T-helper 2 cell (primary cell): ENCODE results near the gene ATG4B.
A peak's percentile ranks its signal among the peaks of the same experiment; 100 is the strongest.

Experiments used
- DNase-seq, 5 experiments: peaks; one replicate each; pipeline versions ENCODE4 v3.0.0 to v3.0.0-alpha.2; 2012 to 2022

The ATG4B gene

DNA sequence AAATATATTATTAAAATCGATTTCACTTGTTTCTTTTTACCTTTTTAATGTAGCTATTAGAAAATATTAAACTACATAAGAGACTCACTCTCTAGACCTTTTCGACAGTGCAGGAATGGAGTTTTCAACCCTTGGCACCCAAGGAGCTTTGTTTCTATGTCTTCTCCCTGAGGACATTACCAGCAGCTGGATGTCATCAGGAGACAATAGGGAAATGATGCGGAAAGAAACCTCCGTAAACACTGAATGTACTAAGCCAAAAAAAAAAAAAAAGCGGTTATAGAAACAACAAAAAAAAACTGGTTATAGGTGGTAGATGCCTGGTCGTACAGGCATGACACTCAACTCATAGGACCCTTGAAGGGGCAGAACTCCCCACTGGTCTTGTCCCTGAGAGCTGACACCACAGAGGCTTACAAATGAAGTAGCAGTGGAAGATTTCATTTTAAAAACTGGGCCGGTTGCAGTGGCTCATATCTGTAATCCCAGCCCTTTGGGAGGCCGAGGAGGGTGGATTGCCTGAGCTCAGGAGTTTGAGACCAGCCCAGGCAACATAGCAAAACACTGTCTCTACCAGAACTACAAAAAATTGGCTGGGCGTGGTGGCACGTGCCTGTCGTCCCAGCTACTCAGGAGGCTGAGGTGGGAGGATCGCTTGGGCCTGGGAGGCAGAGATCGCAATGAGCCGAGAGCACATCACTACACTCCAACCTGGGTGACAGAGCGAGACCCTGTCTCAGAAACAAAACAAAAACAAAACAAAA lies 24.3 kb upstream of the ATG4B start:
- no peak for DNase-seq

- no peak for DNase-seq
These were observed 22.5 kb upstream of the ATG4B start for GRCh38 chr2:241615041-241615440.

GRCh38 chr2:241615522-241616052 lies 21.9 kb upstream of the ATG4B start:
- DNase-seq, result no peak

DNA sequence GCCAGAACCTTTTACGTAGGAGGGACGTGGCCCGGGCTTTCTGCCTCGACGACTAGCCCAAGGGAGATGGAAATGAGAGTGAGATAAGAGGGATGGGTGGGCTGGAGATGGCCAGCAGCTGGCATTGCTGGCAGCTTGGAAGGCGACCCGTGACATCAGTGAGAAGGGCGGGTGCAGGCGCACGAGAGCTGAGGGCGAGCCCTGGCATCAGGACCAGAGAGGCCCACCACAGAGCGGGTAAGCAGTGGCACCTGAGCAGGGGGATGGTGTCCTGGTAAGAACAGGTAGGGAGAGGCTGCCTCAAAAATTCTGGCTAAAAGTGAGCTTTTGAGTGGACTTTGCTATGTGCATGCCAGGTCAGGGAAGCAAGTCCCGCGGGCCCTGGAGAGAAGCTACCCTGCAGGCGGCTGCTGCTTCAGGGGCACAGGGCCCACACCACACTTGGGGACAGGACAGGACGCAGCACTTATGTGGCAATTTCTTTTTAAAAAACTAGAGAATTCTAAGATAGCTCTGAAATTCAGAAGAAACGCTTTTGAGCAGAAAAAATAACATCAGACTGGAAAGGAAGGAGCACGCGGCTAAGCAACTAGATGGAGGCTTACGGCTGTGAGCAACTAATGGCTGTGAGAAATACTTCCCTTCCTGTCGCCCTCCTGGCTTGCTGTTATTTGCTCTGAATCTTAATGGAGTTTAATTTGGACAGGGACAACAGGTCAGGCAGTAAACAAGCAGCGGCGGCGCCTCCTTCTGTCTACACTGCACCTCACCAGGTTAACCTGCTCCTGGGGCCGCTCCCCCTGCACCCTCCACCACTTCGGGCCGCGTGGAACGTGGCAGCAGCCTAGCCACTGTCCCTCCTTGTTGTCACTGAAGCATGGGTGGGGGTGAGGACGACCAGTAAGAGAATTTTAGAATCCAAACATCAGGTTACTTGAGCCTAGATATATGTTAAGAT lies 21.0 kb upstream of the ATG4B start:
- no peak for DNase-seq

GRCh38 chr2:241617431-241618154 lies 19.9 kb upstream of the ATG4B start:
- DNase-seq, result peak in 2 of 5 experiments; percentile 38 to 78

- peak in 1 of 5 experiments; percentile 53 for DNase-seq
These were observed 19.1 kb upstream of the ATG4B start for GRCh38 chr2:241618296-241618805.

DNA sequence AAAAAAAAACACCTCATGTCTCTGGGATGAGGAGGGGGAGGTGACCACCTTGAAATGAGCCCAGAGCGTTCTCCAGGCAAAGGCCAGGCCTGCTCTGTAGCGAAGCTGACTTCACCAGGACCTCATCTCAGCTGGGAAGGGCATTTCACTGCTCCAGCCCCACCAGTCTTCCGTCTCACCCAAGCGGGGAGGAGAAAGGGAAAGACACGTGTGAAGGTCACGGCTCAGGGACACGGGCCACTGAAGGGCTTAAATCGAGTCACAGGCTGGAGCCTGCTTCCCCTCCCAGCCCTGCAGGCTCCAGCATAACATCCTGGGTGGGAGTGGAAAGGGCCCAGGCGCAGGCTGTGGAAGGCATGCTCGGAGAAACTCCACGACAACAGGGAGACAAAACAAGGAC lies 18.7 kb upstream of the ATG4B start:
- DNase-seq, result no peak

DNA sequence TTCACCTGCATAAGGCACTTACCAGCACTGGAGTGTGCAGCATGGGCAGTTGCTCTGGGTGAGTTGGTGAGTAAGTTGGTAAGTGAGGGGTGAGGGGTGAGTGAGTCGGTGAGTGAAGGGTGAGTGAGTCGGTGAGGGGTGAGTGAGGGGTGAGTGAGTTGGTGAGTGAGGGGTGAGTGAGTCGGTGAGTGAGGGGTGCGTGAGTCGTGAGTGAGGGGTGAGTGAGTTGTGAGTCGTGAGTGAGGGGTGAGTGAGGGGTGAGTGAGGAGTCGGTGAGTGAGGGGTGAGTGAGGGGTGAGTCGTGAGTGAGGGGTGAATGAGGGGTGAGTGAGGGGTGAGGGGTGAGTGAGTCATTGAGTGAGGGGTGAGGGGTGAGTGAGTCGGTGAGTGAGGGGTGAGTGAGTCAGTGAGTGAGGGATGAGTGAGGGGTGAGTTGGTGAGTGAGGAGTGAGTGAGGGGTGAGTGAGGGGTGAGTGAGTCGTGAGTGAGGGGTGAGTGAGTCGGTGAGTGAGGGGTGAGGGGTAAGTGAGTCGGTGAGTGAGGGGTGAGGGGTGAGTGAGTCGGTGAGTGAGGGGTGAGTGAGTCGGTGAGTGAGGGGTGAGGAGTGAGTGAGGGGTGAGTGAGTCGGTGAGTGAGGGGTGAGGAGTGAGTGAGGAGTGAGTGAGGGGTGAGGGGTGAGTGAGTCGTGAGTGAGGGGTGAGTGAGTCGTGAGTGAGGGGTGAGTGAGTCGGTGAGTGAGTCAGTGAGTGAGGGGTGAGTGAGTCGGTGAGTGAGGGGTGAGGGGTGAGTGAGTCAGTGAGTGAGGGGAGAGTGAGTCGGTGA lies 17.7 kb upstream of the ATG4B start:
- no peak for DNase-seq

DNA sequence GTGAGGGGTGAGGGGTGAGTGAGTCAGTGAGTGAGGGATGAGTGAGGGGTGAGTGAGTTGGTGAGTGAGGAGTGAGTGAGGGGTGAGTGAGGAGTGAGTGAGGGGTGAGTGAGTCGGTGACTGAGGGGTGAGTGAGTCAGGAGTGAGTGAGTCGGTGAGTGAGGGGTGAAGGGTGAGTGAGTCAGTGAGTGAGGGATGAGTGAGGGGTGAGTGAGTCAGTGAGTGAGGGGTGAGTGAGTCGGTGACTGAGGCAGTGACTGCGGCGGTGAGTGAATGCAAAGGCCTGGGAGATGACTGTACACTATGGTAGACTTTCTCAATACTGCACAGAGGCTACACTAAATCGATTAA lies 17.1 kb upstream of the ATG4B start:
- peak in 2 of 5 experiments; percentile 60 to 66 for DNase-seq

DNA sequence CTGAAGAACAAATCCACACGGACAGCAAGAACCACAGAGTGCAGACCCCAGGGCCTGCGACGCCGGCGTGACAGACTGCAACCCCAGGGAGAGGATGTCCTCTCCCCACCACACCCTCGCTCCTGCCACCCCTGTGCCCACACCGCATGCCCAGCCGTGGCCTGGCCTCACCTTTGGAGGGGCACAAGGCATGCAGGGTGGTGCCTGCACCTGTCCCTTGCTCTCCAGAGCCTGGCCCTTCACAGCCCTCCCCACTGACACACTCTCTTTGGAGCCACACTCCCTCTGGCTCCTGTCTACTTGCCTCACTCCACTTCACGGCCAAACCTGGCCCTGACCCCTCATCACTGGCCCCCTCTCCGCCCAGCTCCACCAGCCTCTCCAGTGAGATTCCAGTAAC lies 9.8 kb upstream of the ATG4B start:
- no peak for DNase-seq

GRCh38 chr2:241629762-241630435 lies 7.6 kb upstream of the ATG4B start:
- DNase-seq, result no peak

GRCh38 chr2:241632478-241633325 lies 4.8 kb upstream of the ATG4B start:
- DNase-seq, result no peak

- DNase-seq, result no peak
These were observed 3.9 kb upstream of the ATG4B start for GRCh38 chr2:241633561-241633960.

DNA sequence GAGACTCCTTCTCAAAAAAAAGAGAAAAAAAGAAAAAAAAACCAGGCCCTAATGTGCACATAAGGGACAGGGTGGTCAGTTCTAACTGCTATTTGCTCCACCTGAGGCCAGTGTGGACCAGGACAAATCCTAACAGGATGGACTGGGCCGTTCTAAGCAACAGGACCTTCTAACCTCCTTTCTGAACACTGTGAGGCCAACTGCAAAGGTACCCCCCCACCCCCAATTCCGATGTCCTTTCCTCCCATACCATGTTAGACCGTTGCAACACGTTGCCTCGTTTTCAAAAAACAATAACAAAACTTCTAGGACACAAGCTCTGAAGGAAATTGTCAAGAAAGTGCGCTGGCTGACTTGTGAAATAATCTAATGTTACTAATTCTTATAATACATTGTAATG lies 1.7 kb upstream of the ATG4B start:
- no peak for DNase-seq

GRCh38 chr2:241636182-241637017 lies 1.1 kb upstream of the ATG4B start:
- DNase-seq, result peak in 4 of 5 experiments; percentile 7 to 41 (median 18)

DNA sequence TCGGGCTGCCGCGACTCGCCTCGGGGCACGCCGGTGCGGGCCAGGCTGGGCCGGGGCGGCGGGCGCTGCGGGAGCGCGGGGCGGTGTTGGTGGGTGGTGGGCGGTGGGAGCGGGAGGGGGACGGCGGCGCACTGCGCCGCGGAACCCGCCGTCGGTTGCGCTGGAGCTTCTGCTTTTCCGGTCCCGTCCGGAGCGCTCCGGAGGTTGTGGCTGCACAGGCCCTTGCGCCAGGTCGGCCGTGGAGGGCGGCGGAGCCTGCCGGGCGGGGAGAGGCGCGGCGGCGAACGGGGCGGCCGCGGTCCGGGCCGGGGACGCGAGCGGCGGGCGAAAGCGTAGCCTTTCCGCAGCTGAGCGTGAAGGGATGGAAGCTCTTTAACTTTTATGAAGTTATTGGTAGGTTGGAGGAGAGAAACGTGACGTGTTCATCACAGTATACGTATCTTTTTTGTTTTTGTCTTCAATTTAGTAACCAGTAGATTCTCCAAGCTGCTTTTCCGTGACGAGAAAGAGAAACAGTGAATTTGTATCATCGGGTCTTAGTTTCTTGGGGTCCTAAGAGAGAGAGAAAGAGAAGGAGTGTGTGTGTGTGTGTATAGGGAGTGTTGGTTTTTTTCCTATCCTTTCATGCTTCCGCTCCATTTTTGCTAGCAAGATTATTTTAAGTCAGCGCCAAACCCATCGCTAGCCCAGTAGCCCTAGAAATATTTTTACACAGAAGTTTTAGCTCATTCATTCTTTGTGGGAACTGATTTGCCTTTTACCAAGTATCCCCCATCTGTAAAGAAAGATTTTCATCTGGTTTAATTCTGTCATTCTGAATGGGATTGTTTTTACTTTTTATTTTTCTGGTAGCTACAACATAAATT lies 535 bp downstream of the ATG4B start:
- peak in 2 of 5 experiments; percentile 24 to 40 for DNase-seq

- DNase-seq, result no peak
These were observed 1.4 kb downstream of the ATG4B start for GRCh38 chr2:241638940-241639339.

DNA sequence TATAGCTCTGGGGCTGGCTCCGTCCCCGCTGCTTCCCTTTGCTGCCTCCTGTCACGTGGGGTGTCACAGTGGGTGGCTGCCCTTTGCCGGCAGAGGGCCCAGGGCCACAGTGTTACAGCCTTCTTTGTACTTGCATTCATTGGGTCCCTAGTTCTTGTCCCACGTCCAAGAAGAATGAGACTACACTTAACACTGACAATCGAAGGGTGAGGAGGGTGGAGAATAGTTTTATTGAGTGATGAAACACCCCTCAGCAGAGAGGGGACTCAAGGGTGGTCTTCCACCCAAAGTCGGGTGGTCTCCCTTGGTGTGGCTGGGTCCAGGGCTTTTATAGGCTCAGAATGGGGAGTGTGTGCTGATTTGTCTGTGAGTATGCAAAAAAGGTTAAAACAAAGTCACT lies 1.9 kb downstream of the ATG4B start:
- DNase-seq, result no peak
